ENCODE measurements around the gene ZGRF1.

- TF ChIP-seq, protein P1, sequence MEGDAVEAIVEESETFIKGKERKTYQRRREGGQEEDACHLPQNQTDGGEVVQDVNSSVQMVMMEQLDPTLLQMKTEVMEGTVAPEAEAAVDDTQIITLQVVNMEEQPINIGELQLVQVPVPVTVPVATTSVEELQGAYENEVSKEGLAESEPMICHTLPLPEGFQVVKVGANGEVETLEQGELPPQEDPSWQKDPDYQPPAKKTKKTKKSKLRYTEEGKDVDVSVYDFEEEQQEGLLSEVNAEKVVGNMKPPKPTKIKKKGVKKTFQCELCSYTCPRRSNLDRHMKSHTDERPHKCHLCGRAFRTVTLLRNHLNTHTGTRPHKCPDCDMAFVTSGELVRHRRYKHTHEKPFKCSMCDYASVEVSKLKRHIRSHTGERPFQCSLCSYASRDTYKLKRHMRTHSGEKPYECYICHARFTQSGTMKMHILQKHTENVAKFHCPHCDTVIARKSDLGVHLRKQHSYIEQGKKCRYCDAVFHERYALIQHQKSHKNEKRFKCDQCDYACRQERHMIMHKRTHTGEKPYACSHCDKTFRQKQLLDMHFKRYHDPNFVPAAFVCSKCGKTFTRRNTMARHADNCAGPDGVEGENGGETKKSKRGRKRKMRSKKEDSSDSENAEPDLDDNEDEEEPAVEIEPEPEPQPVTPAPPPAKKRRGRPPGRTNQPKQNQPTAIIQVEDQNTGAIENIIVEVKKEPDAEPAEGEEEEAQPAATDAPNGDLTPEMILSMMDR (IDR thresholded peaks at IDR 0.05): no peak
- TF ChIP-seq POLR2A (IDR thresholded peaks at IDR 0.05) (no peak), POLR2AphosphoS5 (IDR thresholded peaks at IDR 0.05) (no peak)
Measured at GRCh38 chr4:112559053-112559452, 77.7 kb downstream of the ZGRF1 start.
